OCI-LY3 (cell line): Measurements from ENCODE around the gene SMAP2.

Experiments used
- EZH2phosphoT487 ChIP-seq: fragments of 200-600 bp; shearing (Covaris generic); IDR thresholded peaks from 2 replicates; pipeline ENCODE4 v1.6.1; 2018; ENCODE audit warnings: antibody characterized with exemption, mixed run types, low read depth
- TF ChIP-seq, protein P1 (sequence below): fragments of 200-600, 300-600 bp; sonication (generic); IDR thresholded peaks from 2 replicates; pipeline ENCODE4 v1.5.1; 2014; ENCODE audit warnings: antibody characterized with exemption, low read length, low read depth

DNA sequence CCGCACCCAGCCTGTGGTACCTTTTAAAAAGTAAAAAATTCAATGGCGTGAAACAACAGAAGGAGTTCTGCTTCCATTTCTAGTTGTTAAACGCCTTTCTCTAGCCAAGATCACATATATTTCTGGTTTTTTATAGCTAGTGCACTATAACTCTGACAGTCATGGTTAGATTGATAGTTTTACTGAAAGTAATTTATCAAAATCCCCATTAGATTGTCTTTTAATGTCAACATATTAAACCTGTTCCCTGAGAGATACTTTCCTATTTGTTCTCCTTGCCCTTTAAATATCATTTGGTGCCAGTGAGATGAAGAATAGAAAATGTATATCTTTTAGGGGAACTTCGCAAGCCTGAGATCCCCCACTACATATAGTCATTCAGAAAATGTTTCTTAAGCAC, 7.3 kb downstream of the SMAP2 start:
- TF ChIP-seq, protein P1, sequence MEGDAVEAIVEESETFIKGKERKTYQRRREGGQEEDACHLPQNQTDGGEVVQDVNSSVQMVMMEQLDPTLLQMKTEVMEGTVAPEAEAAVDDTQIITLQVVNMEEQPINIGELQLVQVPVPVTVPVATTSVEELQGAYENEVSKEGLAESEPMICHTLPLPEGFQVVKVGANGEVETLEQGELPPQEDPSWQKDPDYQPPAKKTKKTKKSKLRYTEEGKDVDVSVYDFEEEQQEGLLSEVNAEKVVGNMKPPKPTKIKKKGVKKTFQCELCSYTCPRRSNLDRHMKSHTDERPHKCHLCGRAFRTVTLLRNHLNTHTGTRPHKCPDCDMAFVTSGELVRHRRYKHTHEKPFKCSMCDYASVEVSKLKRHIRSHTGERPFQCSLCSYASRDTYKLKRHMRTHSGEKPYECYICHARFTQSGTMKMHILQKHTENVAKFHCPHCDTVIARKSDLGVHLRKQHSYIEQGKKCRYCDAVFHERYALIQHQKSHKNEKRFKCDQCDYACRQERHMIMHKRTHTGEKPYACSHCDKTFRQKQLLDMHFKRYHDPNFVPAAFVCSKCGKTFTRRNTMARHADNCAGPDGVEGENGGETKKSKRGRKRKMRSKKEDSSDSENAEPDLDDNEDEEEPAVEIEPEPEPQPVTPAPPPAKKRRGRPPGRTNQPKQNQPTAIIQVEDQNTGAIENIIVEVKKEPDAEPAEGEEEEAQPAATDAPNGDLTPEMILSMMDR, result no peak
- no peak for TF ChIP-seq EZH2phosphoT487
